IPS DF 4.7 (cell line): Measurements from ENCODE around the gene WDR45B.

Source experiments
- DNase-seq: peaks from one replicate; pipeline ENCODE4 v3.0.0-alpha.2; 2013; ENCODE audit warnings: low spot score; ENCODE audit errors: extremely low read depth

Gene WDR45B

DNA sequence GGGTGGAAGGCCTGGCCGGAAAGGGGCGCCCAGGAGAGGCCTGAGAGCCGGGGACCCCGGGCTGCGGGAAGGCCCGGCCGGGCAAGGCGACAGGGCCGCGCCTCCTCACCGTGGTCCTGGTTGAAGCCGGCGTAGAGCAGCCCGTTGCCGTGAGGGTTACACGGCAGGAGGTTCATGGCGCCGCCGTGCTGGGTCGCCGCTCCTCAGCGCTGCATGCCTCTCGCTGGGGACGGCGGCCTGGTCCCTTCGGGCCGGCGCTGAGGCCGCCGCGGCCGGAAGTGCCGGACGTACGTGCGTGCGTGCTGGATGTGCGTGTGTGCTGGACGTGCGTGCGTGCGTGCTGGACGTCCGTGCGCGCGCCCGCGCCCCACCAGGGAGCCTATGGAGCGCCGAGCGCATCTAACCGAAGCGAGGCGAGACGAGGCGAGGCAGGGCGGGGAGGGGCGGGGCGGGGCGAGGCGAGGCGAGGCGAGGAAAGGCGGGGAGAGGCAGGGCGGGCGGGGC, at the start of gene WDR45B:
WDR45B (minus strand) TSS at position 280 of the 504 bp plus-strand sequence; CDS start at position 176, 104 bp downstream.
- DNase-seq = peak; percentile 44

DNA sequence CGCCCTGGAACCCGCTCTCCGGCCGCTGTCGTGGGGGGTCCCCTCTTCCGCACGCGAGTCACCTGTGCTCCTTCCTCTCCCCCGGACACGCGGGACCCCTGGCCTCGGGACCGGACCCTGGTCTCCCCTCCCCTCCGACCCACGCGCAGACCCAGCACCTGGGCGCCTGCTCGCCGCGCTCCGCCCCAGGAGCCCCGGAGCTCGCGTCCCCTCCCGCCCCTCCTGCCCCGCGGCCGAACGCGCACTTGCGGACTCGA, 49.5 kb upstream of the WDR45B start:
- DNase-seq = no peak

DNA sequence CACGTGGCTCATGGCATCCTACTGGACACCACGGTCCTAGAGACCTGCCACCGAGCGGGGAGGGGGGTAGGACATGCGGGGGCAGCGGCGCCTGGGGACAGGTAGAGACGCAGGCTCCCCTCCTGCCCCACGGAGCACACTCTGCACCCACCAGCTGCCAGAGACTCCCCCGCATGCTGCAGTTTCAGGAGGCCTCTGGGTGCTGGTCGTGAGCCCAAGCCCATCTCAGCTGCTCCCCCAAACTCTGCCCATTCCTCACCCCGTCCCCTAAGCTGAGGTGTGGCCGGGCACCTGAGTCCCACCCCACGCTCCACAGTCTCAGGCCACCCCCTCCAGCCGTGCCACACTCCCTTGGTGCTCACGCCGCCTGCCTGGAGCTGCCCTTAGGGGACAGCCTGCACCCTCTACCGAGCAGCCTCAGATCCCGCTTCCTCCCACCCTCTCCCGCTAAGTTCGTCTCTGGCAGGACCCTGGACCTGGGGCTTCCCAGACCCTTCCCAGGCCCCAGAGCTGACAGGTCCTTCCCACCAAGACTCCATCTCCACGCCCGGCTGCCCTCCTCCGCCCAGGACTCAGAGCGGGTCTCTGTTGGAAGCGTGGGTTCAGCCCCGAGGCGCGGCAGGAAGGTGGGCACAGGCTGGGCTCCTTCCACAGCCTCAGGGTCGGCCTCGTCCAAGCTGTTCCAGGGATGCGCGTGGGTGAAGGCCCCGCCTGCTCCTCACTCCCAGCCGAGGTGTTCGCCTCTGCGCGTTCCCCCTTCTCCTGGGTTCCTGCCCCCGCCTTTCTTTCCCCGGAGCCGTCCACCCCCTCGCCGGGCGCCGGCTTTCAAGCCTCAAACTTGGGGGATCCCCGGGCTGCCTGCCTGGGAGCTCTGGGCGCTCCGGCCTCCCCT, 48.9 kb upstream of the WDR45B start:
- no peak for DNase-seq

DNA sequence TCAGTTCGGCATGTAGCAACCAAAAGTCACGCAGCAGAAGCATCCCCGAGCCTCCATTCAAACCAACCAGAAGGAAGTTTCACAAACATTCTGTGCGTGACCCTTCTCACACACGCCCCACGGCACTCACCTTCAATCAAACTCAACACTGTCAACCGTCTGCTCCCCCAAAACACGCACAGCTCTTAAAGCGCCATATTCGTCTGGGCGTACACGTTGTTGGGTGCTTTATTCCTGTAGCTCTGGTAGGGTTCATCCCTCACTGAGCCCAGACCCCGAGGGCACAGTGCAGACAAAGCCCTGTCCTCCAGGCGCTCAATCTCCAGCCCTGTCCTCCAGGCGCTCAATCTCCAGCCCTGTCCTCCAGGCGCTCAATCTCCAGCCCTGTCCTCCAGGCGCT, 48.0 kb upstream of the WDR45B start:
- no peak for DNase-seq

DNA sequence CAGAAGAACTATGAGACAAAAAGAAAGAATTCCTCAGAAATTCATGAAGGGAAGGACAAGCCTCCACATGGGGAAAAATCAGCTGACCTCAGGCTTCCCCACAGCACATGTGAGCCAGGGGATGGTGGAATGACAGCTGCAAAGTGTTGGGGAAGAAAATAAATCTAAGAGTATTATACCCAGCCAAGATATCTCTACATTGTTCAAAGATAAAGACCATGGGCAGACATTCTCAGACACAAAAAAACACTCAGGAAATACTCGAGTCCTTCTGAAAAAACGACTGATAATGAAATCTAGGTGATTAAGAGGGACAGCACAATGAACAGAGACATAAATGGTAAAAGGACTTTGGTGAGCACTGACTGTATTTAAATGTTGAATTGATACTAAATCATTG, 46.4 kb upstream of the WDR45B start:
- no peak for DNase-seq

DNA sequence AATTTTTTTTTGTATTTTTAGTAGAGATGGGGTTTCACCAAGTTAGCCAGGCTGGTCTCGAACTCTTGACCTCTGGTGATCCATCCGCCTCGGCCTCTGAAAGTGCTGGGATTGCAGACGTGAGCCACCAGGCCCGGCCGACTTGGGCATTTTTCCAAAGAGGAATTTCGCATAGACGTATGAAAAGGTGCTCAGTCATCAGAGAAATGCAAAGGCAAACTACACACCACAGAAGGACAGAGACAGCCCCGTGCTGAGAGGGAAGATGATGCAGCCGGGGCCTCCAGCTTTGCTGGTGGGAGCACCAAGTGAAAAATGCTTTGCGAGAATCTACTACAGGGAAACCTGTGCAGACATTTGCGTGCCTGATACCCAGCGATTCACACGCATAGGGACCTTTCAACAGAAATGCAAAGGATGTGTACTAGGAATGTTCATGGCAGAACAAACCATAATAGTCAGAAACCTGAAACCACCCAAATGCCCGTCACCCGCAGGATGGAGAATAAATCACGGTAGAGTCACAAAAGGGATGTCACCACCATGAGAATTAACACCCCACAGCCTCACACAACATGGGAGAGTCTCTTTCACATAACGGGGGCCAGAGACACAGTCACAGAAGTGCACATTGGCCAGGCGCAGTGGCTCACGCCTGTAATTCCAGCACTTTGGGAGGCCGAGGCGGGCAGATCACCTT, 45.1 kb upstream of the WDR45B start:
- DNase-seq = no peak

DNA sequence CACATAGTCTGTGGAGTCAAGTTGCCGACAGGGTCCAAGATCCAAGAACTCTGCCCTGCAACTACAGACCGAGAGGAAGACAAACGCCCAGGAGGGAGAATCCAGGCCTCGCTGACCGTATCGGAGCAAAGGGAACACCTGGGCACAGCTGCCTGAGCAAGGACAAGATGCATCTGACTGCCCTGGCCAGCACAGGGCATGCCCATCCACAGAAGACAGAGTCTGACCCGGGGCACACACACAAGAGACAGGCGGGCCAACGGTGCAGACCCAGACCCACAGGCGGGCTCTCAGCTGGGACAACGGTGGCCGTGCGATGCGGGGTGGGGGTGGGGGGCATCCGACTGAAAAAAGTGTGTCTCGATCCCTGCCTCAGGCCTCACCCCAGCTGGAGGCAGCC, 44.0 kb upstream of the WDR45B start:
- no peak for DNase-seq

DNA sequence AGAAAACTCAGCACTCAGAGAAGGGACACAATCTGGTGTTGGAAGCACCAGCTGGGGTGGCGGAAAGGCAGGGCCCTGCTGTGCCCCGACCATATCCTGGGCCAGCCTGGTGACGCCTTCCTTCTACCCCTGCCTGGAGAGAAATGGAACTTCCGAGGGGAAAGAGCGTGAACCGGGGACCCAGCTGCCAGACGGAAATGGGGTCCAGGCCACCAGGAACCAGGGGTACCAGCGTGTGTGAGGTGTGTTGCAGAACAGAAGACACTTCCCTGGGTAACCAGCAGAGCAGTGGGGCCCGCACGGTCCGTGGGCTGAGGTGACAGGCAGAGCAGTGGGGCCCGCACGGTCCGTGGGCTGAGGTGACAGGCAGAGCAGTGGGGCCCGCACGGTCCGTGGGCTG, 43.5 kb upstream of the WDR45B start:
- no peak for DNase-seq

DNA sequence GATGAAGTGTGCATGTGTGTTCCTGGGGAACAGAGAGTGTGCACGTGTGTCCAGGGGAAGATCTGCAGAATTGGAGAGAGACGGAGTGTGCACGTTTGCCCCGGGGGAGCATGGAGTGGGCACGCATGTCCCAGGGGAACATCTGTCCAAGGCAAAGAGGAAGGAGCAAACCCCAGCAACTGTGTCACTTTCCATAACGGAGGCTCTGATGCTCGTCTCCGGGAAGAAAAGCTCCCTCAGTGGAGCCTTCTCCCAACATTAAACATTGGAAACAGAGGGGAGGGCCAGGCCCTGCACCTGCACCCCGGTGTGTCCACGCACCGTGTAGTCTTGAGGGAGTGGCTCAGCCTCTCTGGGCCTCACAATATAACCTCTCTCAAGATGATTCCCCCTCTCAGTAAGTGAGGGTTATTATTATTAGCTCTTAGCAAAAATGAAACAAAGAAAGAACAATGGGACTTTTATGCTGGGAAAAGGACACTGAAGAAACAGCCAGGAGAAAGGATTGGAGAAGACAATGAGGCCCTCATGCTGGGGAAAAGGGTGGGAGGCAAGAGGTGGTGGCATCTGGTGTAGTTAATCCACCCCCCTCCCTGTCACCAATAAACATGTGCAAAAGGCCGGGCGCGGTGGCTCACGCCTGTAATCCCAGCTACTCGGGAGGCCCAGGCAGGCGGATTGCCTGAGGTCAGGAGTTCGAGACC, 42.7 kb upstream of the WDR45B start:
- DNase-seq = no peak

DNA sequence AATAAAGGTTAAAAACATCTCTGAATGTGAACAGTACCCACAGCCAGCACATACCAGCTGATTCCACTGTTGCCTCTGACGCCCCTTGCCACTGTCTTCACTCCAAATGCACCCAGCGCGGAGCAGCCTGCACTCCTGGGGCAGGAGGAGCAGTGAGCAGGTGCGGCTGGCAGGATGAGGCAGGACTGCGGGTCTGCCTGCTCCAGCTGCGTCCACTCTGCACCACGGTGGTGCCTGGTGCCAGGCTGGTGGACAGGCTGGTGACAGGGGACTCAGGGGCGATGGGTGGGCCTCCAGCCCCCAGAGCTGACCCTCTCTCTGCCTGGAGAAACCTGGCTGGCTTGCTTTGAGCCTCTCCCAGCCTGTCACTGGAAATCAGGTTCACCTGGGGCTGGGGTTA, 40.8 kb upstream of the WDR45B start:
- DNase-seq = no peak

DNA sequence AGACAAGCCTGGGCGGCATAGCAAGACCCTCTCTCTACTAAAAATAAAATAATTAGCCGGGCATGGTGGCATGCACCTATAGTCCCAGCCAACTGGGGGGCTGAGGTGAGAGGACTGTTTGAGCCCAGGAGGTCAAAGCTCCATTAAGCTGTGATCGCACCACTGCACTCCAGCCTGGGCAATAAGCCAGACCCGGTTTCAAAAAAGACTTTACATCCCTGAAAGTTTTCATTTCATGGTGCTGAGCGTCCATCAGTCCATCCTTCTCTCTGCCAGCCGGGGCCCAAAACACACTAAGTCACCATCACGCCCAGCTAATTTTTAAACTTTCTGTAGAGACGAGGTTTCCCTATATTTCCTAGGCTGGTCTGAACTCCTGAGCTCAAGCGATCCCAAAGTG, 39.6 kb upstream of the WDR45B start:
- no peak for DNase-seq

DNA sequence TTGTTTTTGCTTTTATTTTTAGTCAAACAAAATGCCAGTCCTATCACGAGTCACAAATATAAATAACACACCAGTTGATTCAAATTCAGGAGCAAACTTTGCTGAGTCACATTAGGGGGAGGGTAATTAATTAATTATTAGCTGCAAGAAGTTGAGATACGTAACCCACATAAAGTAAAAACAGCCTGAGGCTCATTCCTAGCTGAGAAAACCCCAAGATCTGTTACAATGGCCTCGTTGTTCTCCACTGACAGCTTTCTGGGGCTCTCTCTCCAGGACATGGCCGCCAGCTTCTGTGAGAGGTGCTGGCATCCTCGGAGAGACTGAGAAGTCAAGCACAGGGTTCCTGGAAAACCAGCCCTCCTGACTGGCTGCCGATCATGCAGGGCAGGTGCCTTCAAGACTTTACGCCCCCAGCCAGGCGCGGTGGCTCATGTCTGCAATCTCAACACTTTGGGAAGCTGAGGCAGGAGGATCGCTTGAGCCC, 39.2 kb upstream of the WDR45B start:
- no peak for DNase-seq

DNA sequence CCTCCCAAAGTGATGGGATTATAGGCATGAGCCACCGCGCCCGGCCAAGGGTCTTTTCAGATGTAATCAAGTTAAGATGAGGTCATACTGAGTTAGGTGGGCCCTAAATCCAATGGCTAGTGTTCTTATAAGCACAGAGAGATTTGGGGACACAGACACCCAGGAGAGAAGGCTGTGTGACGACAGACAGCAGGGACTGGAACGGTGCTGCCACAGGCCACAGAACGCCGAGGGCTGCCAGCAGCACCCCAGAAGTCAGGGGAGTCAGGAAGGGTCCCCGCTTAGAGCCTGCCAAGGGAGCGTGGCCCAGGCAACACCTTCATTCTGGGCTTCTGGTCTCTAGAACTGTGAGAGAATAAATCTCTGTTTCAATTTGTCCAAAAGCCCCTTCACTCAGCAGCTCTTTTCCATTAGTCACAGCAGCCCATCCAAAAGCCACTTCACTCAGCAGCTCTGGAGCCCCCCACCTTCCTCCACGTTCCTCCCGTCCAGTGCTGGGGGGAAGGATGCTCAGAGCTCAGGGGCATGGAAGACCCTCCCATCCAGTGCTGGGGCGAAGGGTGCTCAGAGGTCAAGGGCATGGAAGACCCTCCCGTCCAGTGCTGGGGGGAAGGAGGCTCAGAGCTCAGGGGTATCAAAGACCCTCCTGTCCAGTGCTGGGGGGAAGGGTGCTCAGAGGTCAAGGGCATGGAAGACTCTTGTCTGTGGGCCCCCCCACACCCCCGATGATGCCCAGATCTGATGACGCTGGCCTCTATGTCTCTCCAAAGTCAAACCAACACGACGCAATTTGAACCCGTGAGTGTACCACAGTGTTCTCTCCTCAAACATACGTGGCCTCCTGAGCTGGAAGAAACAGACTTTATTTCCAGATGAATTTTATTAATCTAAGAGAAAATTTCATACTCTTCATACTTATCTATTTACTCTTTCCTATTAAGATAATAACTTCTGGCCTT, 38.4 kb upstream of the WDR45B start:
- no peak for DNase-seq

DNA sequence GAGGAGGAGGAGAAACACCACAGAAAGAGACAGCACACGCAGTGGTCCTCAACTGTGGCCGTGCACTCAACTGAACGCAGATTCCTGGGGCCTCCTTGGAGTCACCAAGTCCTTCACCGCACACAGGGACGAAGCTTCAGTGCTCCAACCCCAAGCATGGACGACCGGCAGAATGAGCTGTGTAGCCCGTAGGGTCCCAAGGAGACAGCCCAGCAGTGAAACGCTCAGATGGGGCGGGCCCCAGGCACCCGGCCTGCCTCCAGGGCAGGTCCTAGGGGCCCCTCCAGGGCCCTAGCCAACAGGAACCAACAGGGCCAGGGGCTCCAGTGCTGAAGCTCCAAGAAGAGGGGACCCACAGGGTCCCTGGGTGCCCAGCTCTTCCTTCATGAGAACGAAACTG, 37.0 kb upstream of the WDR45B start:
- no peak for DNase-seq

DNA sequence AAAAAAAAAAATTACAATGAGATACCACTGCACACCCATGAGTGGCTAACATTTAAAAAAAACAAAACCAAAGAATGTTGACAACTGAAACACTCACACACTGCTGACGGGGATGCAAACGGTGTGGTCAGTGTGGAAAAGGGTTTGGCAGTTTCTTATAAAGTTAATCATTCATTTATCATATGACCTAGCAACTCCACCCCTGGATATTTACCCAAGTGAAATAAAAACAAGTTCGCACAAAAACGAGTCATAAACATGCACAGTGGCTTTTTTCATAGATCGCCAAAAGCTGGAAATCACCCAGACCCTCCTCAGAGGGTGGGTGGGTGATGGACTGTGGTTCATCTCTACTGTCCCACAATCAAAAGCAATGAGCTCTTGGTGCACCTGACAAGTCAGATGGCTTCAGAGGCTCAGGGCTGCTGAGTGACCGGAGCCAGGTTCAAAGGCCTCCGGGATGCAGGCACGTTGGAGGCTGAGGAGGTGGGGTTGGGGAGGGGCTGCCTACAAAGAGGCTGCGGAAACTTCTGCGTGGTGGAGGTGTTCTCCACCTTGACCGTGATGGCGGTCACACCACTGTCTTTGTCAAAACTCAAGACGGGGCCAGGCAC, 36.1 kb upstream of the WDR45B start:
- DNase-seq = no peak

DNA sequence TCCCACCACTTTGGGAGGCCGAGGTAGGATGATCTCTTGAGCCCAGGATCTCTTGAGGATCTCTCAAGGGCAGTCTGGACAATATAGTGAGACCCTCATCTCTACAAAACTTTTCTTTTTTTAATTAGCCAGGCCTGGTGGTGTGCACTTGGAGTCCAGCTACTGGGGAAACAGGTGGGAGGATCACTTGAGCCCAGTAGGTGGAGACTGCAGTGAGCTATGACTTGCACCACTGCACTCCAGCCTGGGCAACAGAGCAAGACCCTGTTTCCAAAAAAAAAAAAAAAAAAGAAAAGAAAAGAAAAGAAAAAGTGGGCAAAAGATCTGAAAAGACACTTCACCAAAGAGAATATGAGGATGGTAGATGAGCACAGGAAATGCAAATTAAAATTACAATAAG, 35.3 kb upstream of the WDR45B start:
- no peak for DNase-seq

DNA sequence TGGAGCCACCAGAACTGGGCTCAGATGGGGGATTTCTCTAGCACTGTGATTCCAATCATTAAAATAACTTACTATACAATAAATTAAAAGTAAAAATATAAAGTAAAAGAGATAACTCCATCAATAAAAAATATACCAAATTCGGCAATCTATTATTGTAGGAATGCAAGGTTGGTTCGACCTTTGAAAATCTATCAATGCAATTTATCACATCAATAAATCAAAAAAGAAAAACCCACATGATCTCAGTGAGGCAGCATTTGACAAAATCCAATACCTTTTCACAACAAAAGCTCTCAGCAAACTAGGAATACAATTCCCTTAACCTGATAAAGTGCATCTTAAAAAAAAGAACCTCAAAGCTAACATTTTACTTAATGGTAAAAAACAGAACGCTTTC, 33.3 kb upstream of the WDR45B start:
- no peak for DNase-seq

DNA sequence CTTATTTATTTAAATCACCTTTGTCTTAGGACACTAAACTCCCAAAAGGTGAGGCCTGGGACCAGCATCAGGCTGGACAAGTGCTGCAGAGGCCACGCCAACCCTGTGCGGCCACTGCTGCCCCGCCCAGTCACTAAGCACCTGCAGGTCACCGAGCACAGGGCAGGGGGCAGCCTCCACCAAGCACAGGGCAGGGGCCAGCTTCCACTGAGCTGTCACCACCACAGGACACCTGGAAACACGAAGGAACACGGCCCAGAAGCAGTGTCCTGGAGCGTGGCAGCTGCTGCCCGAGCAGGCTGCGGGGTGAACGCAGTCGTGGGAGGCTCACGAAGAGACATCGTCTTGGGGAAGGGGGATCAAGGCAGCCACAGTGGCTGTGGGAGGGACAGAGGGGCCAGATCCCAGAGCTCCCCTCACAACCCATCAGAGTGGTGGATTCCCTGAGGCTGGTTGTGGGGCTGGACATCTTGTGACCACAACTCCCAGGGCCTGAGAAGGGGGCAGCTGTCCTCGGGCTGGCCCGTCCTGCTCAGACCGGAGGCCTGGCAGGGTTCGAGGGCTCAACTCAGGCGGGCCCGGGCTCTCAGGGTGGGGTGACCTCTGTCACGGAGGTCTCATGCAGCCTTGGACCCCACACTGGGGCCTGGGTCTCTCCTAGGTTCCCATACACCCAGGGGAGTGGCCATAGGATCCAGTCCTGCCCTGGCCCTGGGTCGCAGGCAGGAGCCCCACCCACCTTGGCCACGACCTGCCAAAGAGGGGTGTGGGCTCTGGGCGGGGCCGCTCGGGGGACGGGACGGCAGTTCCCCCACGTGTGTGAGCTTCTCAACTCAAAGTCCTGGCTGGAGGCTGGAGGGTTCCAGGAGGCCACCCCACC, 31.6 kb upstream of the WDR45B start:
- DNase-seq = no peak

DNA sequence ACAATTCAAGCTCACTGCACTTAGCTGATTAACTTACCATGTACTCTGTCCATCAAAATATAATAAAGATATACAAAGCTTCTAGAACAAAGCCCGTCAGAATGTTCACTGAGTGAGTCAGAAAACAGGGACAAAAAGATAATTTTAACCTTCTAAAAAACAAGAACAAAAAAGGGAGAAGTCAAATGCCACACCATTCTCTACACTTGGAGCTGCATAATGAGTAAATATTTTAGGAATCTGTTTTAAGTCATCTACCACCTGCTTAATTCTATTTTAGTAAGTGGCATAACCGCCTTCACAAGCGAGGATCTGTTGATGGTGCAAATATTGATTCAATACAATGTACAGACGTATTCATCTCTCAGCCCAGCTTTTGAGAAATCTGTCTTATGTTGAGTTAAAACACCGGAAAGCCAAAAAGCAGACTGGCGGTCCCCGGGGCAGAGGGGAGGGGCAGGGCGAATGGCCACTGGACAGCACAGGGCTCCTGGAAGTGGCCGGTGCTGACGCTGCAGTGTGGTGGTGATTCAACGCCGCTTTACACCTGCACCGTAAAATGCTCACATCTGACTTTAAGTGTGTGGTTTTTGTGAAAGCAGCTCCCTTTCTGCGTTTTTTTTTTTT, 30.1 kb upstream of the WDR45B start:
- no peak for DNase-seq
